T1000 (cell line): ENCODE measurements around the gene ANXA9.

Experiments
- DNase-seq: peaks from one replicate; lab custom pipeline; 2025; ENCODE audit warnings: mixed read lengths; lab: John Stamatoyannopoulos, UW

ANXA9 gene

GRCh38 chr1:151003180-151003579 lies 21.1 kb downstream of the ANXA9 start:
- no peak for DNase-seq

- no peak for DNase-seq
These were observed 23.7 kb downstream of the ANXA9 start for GRCh38 chr1:151005729-151006319.

GRCh38 chr1:151006327-151007052 lies 24.4 kb downstream of the ANXA9 start, which contains the start of gene MINDY1:
Gene MINDY1 (minus strand): TSS chr1:151006902. CDS start chr1:151002617, 4,285 bp downstream.
- peak; percentile 41 for DNase-seq

GRCh38 chr1:151007853-151008243 lies 25.8 kb downstream of the ANXA9 start:
- no peak for DNase-seq

- DNase-seq = peak; percentile 96
These were observed 26.4 kb downstream of the ANXA9 start, which contains the start of gene PRUNE1 for GRCh38 chr1:151008244-151009205. Gene PRUNE1 (plus strand): TSS chr1:151008449. CDS start chr1:151008633, 184 bp downstream.

- no peak for DNase-seq
These were observed 27.1 kb downstream of the ANXA9 start for GRCh38 chr1:151009206-151009587.

- no peak for DNase-seq
These were observed 27.7 kb downstream of the ANXA9 start for GRCh38 chr1:151009674-151010345.

- no peak for DNase-seq
These were observed 28.2 kb downstream of the ANXA9 start for GRCh38 chr1:151010346-151010726.

GRCh38 chr1:151011154-151011850 lies 29.2 kb downstream of the ANXA9 start:
- DNase-seq = no peak

GRCh38 chr1:151012684-151013471 lies 30.8 kb downstream of the ANXA9 start:
- DNase-seq = no peak

- DNase-seq = no peak
These were observed 31.4 kb downstream of the ANXA9 start for GRCh38 chr1:151013518-151013917.

- DNase-seq = no peak
These were observed 42.6 kb downstream of the ANXA9 start for GRCh38 chr1:151024540-151025146.

GRCh38 chr1:151026460-151026859 lies 44.4 kb downstream of the ANXA9 start:
- DNase-seq = no peak

- no peak for DNase-seq
These were observed 50.1 kb downstream of the ANXA9 start for GRCh38 chr1:151032164-151032563.

GRCh38 chr1:151035167-151035566 lies 53.1 kb downstream of the ANXA9 start:
- no peak for DNase-seq

GRCh38 chr1:151036356-151036755 lies 54.3 kb downstream of the ANXA9 start, which contains the start of gene BNIPL:
Gene BNIPL (plus strand): TSS chr1:151036586. CDS start chr1:151036726, 140 bp downstream.
- DNase-seq = no peak

GRCh38 chr1:151037032-151037431 lies 54.9 kb downstream of the ANXA9 start:
- DNase-seq = no peak

GRCh38 chr1:151039521-151039920 lies 57.4 kb downstream of the ANXA9 start:
- DNase-seq = no peak

GRCh38 chr1:151043163-151043562 lies 61.1 kb downstream of the ANXA9 start:
- DNase-seq = no peak
